MM.1S (cell line): ENCODE results near the gene NCEH1.

Experiments
- DNase-seq: peaks from one replicate; pipeline ENCODE4 v3.0.0-alpha.2; 2015
- H2AFZ ChIP-seq: fragments of 300-600 bp; sonication (generic); 2 replicates; pipeline ENCODE4 v1.6.0; 2016; ENCODE audit warnings: antibody characterized with exemption, low read length
- H3F3A ChIP-seq: fragments of 300-600 bp; sonication (generic); 2 replicates; pipeline ENCODE4 v1.6.1; 2016; ENCODE audit warnings: mild to moderate bottlenecking, antibody characterized with exemption, low read length, moderate library complexity, mixed read lengths; ENCODE audit not compliant: insufficient read depth
- H3K27ac ChIP-seq: fragments of 300-600 bp; sonication (generic); 2 replicates; pipeline ENCODE4 v1.5.1; 2016; ENCODE audit warnings: mild to moderate bottlenecking, low read length
- H3K27me3 ChIP-seq: fragments of 300-600 bp; sonication (generic); replicated peaks from 2 replicates; pipeline ENCODE4 v1.6.0; 2016; ENCODE audit warnings: low read length; ENCODE audit not compliant: insufficient read depth
- H3K36me3 ChIP-seq: fragments of 300-600 bp; sonication (generic); replicated peaks from 2 replicates; pipeline ENCODE4 v1.6.1; 2016; ENCODE audit warnings: mild to moderate bottlenecking, low read length, mixed read lengths; ENCODE audit not compliant: insufficient read depth
- H3K4me1 ChIP-seq: fragments of 300-600 bp; sonication (generic); 2 replicates; pipeline ENCODE4 v1.6.1; 2016; ENCODE audit warnings: low read length, mixed read lengths
- H3K4me2 ChIP-seq: fragments of 300-600 bp; sonication (generic); 2 replicates; pipeline ENCODE4 v1.6.0; 2016; ENCODE audit warnings: low read depth, low read length
- H3K4me3 ChIP-seq: fragments of 300-600 bp; sonication (generic); 2 replicates; pipeline ENCODE4 v1.5.1; 2016; ENCODE audit warnings: low read length, mixed read lengths
- H3K79me2 ChIP-seq: fragments of 300-600 bp; sonication (generic); 2 replicates; pipeline ENCODE4 v1.6.1; 2016; ENCODE audit warnings: mixed run types, low read length, mixed read lengths
- H3K9ac ChIP-seq: fragments of 300-600 bp; sonication (generic); 2 replicates; pipeline ENCODE4 v1.6.1; 2016; ENCODE audit warnings: low read length, mixed read lengths
- H3K9me2 ChIP-seq: fragments of 300-600 bp; sonication (generic); replicated peaks from 2 replicates; pipeline ENCODE4 v1.6.1; 2016; ENCODE audit warnings: mild to moderate bottlenecking, low read length, mixed read lengths; ENCODE audit not compliant: insufficient read depth
- H3K9me3 ChIP-seq: fragments of 300-600 bp; sonication (generic); replicated peaks from 2 replicates; pipeline ENCODE4 v1.6.1; 2016; ENCODE audit warnings: mild to moderate bottlenecking, low read length, mixed read lengths; ENCODE audit not compliant: insufficient read depth
- H4K20me1 ChIP-seq: fragments of 300-600 bp; sonication (generic); 2 replicates; pipeline ENCODE4 v1.6.1; 2016; ENCODE audit warnings: mild to moderate bottlenecking, low read length, moderate library complexity, mixed read lengths; ENCODE audit not compliant: insufficient read depth
- EZH2 ChIP-seq: fragments of 300-600 bp; sonication (generic); optimal IDR thresholded peaks from 2 replicates; pipeline ENCODE3; 2017; ENCODE audit warnings: low read depth, mild to moderate bottlenecking, antibody characterized with exemption, low read length, mixed read lengths
- EZH2phosphoT487 ChIP-seq: fragments of 300-600 bp; sonication (generic); IDR thresholded peaks from 2 replicates; pipeline ENCODE4 v1.6.1; 2018; ENCODE audit warnings: antibody characterized with exemption, low read length
- TF ChIP-seq, protein P1 (sequence below): fragments of 300-600 bp; sonication (generic); IDR thresholded peaks from 2 replicates; pipeline ENCODE4 v1.5.1; 2016; ENCODE audit warnings: antibody characterized with exemption, low read length, mixed read lengths

Gene NCEH1

DNA sequence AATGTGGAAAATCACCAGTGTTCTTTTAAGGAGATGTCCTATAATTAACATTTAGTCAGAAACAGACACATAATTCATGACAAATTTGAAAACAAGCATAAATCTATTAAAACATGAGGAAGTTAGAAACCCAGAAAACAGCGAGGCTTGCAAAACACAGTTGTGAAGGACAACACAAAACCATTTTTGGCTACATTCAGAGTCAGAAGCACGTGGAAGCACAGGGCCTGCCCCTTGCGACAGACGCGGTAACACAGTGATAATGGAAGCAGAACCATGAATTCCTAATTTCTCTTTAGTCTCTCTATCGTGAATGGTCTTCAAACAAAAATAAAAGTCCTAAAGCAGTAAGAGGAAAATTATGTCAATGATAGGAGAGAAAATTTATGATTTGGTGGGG, 12.2 kb downstream of the NCEH1 start:
- Histone ChIP-seq H3K4me2 (no peak overlapping the region), H3K27me3 (no peaks in the 10 kb centered on the region), H3K4me1 (no peaks in the 10 kb centered on the region), H3K27ac (no peak overlapping the region), H3K36me3 (no peaks in the 10 kb centered on the region), H3K9ac (no peak overlapping the region), H3K9me2 (no peaks in the 10 kb centered on the region), H3K4me3 (no peak overlapping the region), H3K79me2 (no peaks in the 10 kb centered on the region; the same call in 1 of the 2 replicates), H3K9me3 (no peaks in the 10 kb centered on the region), H3F3A (no peaks in the 10 kb centered on the region), H4K20me1 (no peaks in the 10 kb centered on the region), H2AFZ (no peak overlapping the region)
- DNase-seq, result no peak
- no peak for TF ChIP-seq EZH2
- TF ChIP-seq, protein P1, sequence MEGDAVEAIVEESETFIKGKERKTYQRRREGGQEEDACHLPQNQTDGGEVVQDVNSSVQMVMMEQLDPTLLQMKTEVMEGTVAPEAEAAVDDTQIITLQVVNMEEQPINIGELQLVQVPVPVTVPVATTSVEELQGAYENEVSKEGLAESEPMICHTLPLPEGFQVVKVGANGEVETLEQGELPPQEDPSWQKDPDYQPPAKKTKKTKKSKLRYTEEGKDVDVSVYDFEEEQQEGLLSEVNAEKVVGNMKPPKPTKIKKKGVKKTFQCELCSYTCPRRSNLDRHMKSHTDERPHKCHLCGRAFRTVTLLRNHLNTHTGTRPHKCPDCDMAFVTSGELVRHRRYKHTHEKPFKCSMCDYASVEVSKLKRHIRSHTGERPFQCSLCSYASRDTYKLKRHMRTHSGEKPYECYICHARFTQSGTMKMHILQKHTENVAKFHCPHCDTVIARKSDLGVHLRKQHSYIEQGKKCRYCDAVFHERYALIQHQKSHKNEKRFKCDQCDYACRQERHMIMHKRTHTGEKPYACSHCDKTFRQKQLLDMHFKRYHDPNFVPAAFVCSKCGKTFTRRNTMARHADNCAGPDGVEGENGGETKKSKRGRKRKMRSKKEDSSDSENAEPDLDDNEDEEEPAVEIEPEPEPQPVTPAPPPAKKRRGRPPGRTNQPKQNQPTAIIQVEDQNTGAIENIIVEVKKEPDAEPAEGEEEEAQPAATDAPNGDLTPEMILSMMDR, result no peak
- TF ChIP-seq EZH2phosphoT487, result no peak

DNA sequence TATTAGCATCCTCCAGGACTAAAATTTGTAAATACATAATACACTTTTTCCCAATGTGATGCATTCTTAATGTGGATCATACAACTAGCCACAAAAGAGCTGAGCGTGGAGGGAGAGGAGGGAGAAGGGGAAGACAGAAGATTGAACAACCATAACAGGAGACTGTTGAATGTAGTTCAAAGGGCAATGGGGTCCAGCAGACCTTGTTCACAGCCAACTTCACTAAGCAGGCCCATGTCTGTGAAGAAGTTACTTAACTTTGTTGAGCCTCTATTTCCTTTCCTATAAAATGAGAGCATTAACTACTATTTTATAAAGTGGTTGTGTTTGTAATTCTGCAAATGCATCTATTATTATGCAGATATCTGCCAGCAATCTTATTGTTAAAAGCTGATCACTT, 13.3 kb downstream of the NCEH1 start:
- H3K9me2 ChIP-seq, result no peaks in the 10 kb centered on the region
- no peak for DNase-seq
- peaks cover 9% of the 10 kb centered on the region for H3F3A ChIP-seq
- H3K79me2 ChIP-seq, result no peaks in the 10 kb centered on the region; the same call in 1 of the 2 replicates
- H3K27me3 ChIP-seq, result no peaks in the 10 kb centered on the region
- H3K4me1 ChIP-seq, result peaks cover 10% of the 10 kb centered on the region
- no peak overlapping the region for H2AFZ ChIP-seq
- no peak for TF ChIP-seq EZH2
- TF ChIP-seq EZH2phosphoT487, result no peak
- TF ChIP-seq, protein P1, result no peak
- H3K4me2 ChIP-seq, result no peak overlapping the region
- no peak overlapping the region for H3K9ac ChIP-seq
- no peak overlapping the region for H3K4me3 ChIP-seq
- no peak overlapping the region for H3K27ac ChIP-seq
- no peaks in the 10 kb centered on the region for H3K36me3 ChIP-seq
- H3K9me3 ChIP-seq, result no peaks in the 10 kb centered on the region
- no peaks in the 10 kb centered on the region for H4K20me1 ChIP-seq

GRCh38 chr3:172696357-172696756, 14.5 kb downstream of the NCEH1 start:
- no peaks in the 10 kb centered on the region for H3K27me3 ChIP-seq

More at GRCh38 chr3:172696357-172696756, 14.5 kb downstream of the NCEH1 start:
- Histone ChIP-seq H3K9me3 (no peaks in the 10 kb centered on the region), H3K27ac (no peak overlapping the region), H3F3A (peaks cover 16% of the 10 kb centered on the region), H3K9ac (no peak overlapping the region), H2AFZ (no peak overlapping the region), H3K9me2 (no peaks in the 10 kb centered on the region), H3K4me1 (peaks cover 18% of the 10 kb centered on the region), H3K79me2 (no peaks in the 10 kb centered on the region; the same call in 1 of the 2 replicates), H3K4me2 (no peak overlapping the region), H3K4me3 (no peak overlapping the region), H3K36me3 (no peaks in the 10 kb centered on the region), H4K20me1 (no peaks in the 10 kb centered on the region)
- no peak for DNase-seq
- TF ChIP-seq EZH2phosphoT487 (no peak), EZH2 (no peak)
- TF ChIP-seq, protein P1, result no peak
